SH-SY5Y (cell line): ENCODE measurements around the gene YAE1.

ENCODE experiments used
- GATA2 ChIP-seq: IDR thresholded peaks from 2 replicates; pipeline ENCODE4 v1.6.1; 2011; ENCODE audit warnings: mild to moderate bottlenecking, low read depth, low read length
- GATA3 ChIP-seq: IDR thresholded peaks from 2 replicates; pipeline ENCODE4 v1.6.1; 2011; ENCODE audit warnings: low read depth, mild to moderate bottlenecking, low read length, moderate library complexity

- peak; percentile 50 for TF ChIP-seq GATA3
- peak; percentile 37; the same call in 1 of the 2 replicates for TF ChIP-seq GATA2
Observed at GRCh38 chr7:39608278-39608677, 42.1 kb downstream of the YAE1 start.
